HEK293 (cell line): Measurements from ENCODE around the gene KCTD17.

Experiments
- BCL11A ChIP-seq: fragments of 450-650 bp; formaldehyde crosslinking; IDR thresholded peaks from 2 replicates; pipeline ENCODE4 v1.5.1; 2016; ENCODE audit warnings: low read depth, missing biosample characterization, missing genetic modification characterization
- CTCF ChIP-seq: fragments of 450-650 bp; formaldehyde crosslinking; IDR thresholded peaks from 2 replicates; pipeline ENCODE4 v1.5.1; 2016; ENCODE audit warnings: missing biosample characterization, missing genetic modification characterization
- YY1 ChIP-seq: fragments of 450-650 bp; formaldehyde crosslinking; IDR thresholded peaks from 2 replicates; pipeline ENCODE4 v1.5.1; 2018; ENCODE audit warnings: missing biosample characterization, missing genetic modification characterization
- ZNF157 ChIP-seq: fragments of 450-650 bp; formaldehyde crosslinking; IDR thresholded peaks from 2 replicates; pipeline ENCODE4 v1.5.1; 2016; ENCODE audit warnings: missing biosample characterization, missing genetic modification characterization
- ZNF274 ChIP-seq, 2 experiments: fragments of 200-500 bp in 1 of 2; fragments of 450-650 bp in 1 of 2; sonication (Bioruptor generic) in 1 of 2; formaldehyde crosslinking in 1 of 2; IDR thresholded peaks; 2 replicates each; pipeline versions ENCODE4 v1.5.1 to v1.6.1; 2014 to 2016; ENCODE audit warnings: borderline replicate concordance in 1 of 2, inconsistent platforms in 1 of 2, low read length in 1 of 2, missing biosample characterization in 1 of 2, missing genetic modification characterization in 1 of 2
- ZNF354C ChIP-seq: fragments of 450-650 bp; formaldehyde crosslinking; IDR thresholded peaks from 2 replicates; pipeline ENCODE4 v1.5.1; 2016; ENCODE audit warnings: missing biosample characterization, missing genetic modification characterization, low read depth, borderline replicate concordance
- ZNF404 ChIP-seq: fragments of 450-650 bp; formaldehyde crosslinking; IDR thresholded peaks from 2 replicates; pipeline ENCODE4 v1.5.1; 2017; ENCODE audit warnings: missing biosample characterization, missing genetic modification characterization
- ZNF513 ChIP-seq: fragments of 450-650 bp; IDR thresholded peaks from 2 replicates; pipeline ENCODE4 v1.5.1; 2018; ENCODE audit warnings: missing biosample characterization, missing genetic modification characterization
- ZNF776 ChIP-seq: fragments of 450-650 bp; formaldehyde crosslinking; IDR thresholded peaks from 2 replicates; pipeline ENCODE4 v1.5.0; 2017; ENCODE audit warnings: missing biosample characterization, missing genetic modification characterization, borderline replicate concordance
- ZNF792 ChIP-seq: fragments of 450-650 bp; formaldehyde crosslinking; IDR thresholded peaks from 2 replicates; pipeline ENCODE4 v1.5.1; 2016; ENCODE audit warnings: missing biosample characterization, missing genetic modification characterization

DNA sequence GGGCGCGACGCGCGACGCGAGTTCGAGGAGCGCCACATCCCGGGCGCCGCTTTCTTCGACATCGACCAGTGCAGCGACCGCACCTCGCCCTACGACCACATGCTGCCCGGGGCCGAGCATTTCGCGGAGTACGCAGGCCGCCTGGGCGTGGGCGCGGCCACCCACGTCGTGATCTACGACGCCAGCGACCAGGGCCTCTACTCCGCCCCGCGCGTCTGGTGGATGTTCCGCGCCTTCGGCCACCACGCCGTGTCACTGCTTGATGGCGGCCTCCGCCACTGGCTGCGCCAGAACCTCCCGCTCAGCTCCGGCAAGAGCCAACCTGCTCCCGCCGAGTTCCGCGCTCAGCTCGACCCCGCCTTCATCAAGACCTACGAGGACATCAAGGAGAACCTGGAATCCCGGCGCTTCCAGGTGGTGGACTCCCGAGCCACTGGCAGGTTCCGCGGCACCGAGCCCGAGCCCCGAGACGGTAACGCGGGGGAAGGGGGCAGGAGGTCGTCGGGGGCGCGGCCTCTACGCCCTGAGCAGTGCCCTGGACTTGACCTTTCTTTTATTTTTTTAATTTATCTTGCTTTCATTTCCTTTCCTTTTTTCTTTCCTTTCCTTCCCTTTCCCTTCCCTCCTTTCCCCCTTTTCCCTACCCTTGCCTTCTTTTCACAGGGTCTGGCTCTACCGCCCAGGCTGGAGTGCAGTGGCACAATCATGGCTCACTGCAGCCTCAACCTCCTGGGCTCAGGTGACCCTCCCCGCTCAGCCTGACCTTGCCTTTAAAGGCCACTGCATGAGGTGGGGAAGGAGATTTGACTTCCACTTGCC, 27.0 kb upstream of the KCTD17 start:
- TF ChIP-seq ZNF157 (tag by site-specific recombination) (no peak), ZNF354C (no peak), ZNF792 (tag by site-specific recombination) (no peak), BCL11A (tag by site-specific recombination) (no peak; the same call in 1 of the 2 replicates), CTCF (no peak), YY1 (tag by site-specific recombination) (no peak), ZNF776 (no peak), ZNF274 (IDR thresholded peaks at IDR 0.05; ENCODE audit: low read length) (no peak), ZNF274 (tag by site-specific recombination; IDR thresholded peaks at IDR 0.05; ENCODE audit: borderline replicate concordance) (no peak), ZNF404 (tag by site-specific recombination) (no peak), ZNF513 (tag by site-specific recombination) (no peak)
